ENCODE data around the gene TGFBI.

Gene TGFBI

GRCh38 chr5:136094913-136095641 is 66.3 kb downstream of the TGFBI start:
- no peak for DNase-seq

- DNase-seq = no peak
Measured at GRCh38 chr5:136098176-136098575, 69.4 kb downstream of the TGFBI start.

- DNase-seq = no peak
Measured at GRCh38 chr5:136099870-136100269, 71.1 kb downstream of the TGFBI start.

- DNase-seq = no peak
Measured at GRCh38 chr5:136101884-136102283, 73.1 kb downstream of the TGFBI start.

- DNase-seq = no peak
Measured at GRCh38 chr5:136103118-136103517, 74.3 kb downstream of the TGFBI start.

GRCh38 chr5:136104306-136104965 is 75.6 kb downstream of the TGFBI start:
- no peak for DNase-seq

GRCh38 chr5:136106351-136107031 is 77.7 kb downstream of the TGFBI start:
- no peak for DNase-seq

GRCh38 chr5:136108180-136108611 is 79.4 kb downstream of the TGFBI start:
- no peak for DNase-seq

- DNase-seq = no peak
Measured at GRCh38 chr5:136108766-136109165, 80.0 kb downstream of the TGFBI start.

GRCh38 chr5:136109453-136110135 is 80.8 kb downstream of the TGFBI start:
- no peak for DNase-seq

Measured in SIG-M5 (cell line).